HG02884 (cell line): Measurements from ENCODE around the gene MMRN2.
"Not testable (repeated sequence)": the region's sequence is repeated elsewhere in the genome, so short reads cannot be mapped to it uniquely, and the experiment has no call there.

ENCODE experiments used
- ATAC-seq: cut with Tn5 transposase; IDR thresholded peaks from one replicate; pipeline ENCODE4 v1.9.1; 2021; ENCODE audit warnings: mild to moderate bottlenecking, moderate library complexity; ENCODE audit not compliant: unreplicated experiment

Gene MMRN2

DNA sequence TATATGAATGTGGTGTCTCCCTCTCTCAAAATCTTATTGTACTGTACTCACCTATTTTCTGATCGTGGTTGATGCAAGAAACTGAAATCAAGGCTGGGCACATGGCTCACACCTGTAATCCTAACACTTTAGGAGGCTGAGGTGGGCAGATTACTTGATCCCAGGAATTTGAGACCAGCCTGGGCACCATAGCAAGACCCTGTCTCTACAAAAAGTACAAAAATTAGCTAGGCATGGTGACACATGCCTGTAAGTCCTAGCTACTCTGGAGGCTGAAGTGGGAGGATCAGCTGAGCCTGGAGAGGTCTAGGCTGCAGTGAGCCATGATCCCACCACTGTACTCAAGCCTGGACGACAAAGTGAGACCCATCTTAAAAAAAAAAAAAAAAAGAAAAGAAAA, 16.0 kb downstream of the MMRN2 start:
- no peak for ATAC-seq

DNA sequence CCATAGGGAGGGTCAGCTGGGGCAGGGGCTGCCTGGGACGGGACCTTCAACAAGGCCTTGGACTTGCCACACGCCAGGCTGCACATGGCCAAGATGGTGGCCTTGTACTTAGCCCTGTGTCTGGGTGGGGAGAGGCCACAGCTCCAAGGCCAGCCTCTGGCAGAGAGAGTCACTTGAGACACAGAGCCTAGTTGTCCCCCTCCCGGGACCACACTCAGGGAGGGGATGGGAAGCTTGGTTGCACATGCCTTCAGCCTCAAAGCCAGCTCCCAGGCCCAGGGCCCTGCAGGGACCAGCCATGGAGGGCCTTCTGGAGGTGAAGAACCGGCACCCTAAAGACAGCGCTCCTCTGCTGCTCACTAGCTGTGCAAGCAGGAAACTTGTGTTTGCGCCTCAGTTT, 16.7 kb downstream of the MMRN2 start:
- no peak for ATAC-seq

- not testable (repeated sequence) for ATAC-seq
These were observed 17.3 kb downstream of the MMRN2 start for GRCh38 chr10:86940076-86940475.

GRCh38 chr10:86938260-86938659, 19.2 kb downstream of the MMRN2 start:
- no peak for ATAC-seq

DNA sequence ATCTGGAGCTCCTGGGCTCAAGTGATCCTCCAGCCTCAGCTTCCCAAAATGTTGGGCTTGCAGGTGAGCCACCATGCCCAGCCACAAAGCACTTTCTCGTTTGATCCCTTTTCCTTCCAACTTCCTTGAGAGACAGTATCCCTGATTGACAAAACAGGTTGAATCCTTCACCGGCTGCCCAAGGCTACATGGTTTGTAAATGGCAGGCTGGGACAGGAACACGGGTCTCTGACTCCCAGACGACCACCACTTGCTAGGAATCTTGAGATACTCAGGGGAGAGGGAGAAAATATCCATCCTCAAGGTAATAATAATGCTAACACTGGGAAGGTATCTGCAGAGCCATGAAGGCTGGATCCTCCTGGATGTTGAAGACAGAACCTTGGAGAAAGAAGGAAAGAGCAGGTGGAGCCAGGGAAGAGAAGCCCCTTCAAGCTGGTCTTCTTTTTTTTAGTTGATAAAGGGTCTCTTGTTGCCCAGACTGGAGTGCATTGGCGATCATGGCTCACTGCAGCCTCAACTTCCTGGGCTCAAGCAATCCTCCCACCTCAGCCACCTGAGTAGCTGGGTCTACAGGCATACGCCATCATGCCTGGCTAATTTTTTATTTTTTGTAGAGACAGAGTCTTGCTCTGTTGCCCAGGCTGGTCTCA, 19.8 kb downstream of the MMRN2 start:
- no peak for ATAC-seq

- no peak for ATAC-seq
These were observed 20.5 kb downstream of the MMRN2 start for GRCh38 chr10:86936661-86937501.

DNA sequence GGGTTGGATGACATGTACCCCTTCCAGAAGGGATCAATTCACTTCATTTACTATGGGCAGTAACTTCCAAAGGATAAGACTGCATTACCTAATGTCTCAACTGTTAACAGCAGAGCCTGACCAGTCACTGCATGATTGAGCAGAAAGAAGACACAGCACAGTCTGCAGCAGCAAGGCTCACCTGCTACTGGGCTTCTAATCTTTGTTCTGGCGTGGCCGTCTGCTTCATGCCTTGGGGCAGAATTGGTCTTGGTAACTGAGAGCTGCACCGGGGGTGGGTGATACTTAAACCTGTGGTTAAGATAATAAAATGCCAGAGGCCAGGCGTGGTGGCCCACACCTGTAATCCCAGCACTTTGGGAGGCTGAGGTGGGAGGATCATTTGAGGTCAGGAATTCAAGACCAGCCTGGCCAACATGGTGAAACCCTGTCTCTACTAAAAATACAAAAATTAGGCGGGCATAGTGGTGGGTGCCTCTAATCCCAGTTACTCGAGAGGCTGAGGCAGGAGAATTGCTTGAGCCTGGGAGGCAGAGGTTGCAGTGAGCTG, 23.2 kb downstream of the MMRN2 start:
- not testable (repeated sequence) for ATAC-seq

GRCh38 chr10:86932674-86933073, 24.7 kb downstream of the MMRN2 start:
- no peak for ATAC-seq

DNA sequence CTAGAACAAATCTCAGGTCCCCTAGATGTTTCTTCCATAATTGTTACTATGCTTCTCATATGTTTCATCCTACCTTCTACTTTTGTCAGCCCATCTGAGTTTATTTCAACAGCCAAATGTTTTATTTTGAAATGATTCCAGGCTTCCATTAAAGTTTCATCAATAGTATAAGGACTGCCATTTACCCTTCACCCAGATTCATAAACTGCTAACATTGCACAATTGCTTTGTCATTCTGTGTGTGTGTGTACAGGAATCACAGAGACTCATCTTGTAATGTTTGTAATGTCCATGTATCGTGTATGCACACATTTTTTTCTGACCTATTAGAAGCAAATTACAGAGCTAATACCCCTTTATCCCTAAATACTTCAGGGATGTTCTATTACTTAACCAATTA, 25.5 kb downstream of the MMRN2 start:
- no peak for ATAC-seq

- ATAC-seq = no peak
These were observed 27.7 kb downstream of the MMRN2 start for GRCh38 chr10:86929468-86930380.

DNA sequence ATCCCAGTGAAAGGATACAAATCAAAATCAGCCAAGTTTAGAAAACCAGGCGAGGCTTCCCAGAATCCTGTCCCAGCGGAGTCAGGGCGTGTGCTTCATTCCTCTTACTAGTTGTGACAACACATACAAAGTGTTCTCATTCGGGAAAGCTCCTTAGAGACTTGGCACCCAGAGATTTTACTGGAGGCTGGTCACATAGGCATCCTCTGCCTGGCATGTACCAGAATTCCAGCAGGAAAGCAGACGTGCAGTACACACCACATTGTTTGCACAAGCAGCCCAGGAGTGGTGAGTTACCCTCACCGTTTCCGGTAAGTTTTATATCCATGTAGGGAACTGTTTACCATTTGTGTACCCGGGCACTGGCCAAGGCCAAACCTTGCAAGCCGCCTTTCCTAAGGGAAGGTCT, 34.9 kb downstream of the MMRN2 start:
- no peak for ATAC-seq

GRCh38 chr10:86918022-86918471, 39.4 kb downstream of the MMRN2 start:
- no peak for ATAC-seq

DNA sequence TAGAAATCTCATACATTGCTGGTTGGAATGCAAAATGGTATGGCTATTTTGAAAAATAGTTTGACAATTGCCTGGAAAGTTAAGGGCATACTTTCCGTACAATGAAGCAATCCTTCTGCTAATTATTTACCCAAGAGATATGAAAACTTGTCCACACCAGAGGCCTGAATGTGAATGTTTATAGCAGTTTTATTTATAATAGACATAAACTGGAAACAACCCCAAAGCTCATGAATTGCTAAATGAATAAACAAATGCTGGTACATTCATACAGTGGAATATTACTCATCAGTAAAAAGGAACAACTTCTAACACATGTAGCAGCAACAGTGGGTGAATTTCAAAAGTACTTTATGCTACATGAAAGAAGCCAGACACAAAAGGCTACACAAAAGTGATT, 42.7 kb downstream of the MMRN2 start:
- no peak for ATAC-seq

DNA sequence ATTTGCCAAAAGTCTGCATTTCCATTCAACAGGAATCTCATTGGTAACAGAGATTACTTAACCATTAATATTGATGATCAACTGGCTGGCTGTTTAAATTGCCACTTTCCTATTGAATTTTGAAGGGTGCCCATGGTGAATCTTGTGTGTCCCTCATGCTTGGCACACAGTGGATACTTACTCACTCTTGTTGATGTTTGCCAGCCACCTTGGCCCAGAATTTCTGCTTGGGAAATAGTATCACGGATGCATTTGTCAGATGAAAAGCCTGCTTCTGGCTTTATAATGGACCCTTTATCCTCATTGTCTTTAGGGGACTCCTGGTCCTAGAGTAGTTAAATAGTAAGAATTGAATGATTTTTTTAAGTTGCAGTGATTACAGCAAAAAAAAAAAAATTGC, 52.0 kb downstream of the MMRN2 start:
- ATAC-seq = no peak

DNA sequence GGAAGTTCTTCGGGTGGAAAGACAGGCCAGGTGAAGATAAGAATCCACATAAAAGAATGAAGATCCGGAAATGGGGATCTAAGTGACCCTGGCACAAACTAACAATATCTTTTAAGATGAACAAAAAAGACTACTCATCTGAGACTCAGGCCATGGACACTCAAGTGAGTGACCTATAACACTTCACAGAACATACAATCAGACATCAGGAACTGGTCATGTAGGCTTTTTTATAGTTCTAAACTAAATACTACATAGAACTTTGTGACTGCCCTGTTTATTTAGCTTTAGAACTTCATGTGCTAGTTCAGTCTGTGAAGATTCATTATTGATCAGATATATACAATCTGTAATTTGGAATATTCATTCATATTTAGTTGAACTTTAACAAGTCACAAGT, 52.8 kb downstream of the MMRN2 start:
- no peak for ATAC-seq

DNA sequence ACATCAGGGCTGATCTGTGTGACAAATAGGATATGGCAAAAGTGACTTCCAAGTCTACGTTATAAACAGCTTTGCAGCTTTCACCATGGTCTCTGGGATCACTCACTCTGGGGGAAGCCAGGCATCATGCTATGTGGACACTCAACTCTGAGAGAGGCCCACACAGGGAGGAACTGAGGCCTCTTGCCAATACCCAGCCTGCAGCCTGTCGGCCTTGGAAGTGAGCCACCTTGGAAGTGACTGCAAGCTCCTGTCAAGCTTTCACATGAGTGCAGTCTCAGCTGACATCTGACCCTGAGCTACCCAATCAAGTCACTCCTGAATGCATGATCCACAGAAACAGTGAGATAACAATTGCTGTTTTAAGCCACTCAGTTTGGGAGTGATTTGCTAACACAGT, 56.5 kb downstream of the MMRN2 start:
- ATAC-seq = no peak

DNA sequence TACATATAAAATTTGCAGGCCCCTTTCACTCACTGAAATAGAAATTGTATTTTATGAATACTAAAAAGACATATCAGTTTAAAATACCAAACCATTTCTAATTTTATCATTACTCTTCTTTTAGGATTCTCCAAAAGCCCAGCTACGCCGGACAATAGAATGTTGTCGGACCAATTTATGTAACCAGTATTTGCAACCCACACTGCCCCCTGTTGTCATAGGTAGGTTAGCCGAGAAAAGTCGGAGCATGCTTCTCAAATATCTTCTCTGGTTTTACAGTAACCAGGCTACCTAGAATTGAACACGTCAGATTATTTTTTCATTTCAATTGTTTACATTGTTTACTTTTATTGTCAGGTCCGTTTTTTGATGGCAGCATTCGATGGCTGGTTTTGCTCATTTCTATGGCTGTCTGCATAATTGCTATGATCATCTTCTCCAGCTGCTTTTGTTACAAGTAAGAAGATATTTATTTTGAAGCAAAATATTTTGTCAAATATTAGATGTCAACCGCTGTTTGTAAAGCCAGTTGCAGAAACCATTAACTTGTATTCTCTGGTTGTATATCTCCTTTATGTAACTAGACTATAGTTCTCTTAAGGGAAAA, 57.6 kb downstream of the MMRN2 start:
- ATAC-seq = no peak

- no peak for ATAC-seq
These were observed 58.3 kb downstream of the MMRN2 start for GRCh38 chr10:86899132-86899531.

DNA sequence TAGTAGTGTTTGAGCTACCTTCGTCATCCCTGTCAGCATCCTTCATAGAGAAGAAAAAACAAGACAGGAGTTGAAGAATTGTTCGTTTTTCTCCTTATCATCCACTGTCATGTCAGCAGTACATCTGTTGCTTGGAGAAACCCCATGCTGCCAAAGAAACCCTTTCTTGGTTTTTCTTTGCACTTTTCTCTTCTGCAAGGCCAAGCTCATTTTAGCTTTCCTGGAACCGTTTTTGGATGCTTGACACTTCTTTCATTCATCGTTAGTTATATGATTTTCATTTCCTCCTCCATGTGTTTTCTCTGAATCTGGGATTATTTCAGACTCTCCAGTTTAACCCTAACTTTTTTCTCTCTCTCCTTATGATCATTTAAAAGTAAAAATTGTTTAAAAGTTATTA, 58.9 kb downstream of the MMRN2 start:
- no peak for ATAC-seq

GRCh38 chr10:86889997-86890396, 67.4 kb downstream of the MMRN2 start:
- ATAC-seq = no peak
